G401 (cell line): ENCODE measurements around the gene MCMBP. TPM values are rescaled to one million over a fixed set of nuclear protein-coding genes. Genes with fewer than 3 reads are reported as not detected.
A peak's percentile ranks its signal among the peaks of the same experiment; 100 is the strongest.

ENCODE experiments used
- DNase-seq: peaks from one replicate; pipeline ENCODE4 v3.0.0-alpha.2; 2015; ENCODE audit warnings: low spot score
- in situ Hi-C: cut with HindIII; loops from 2 replicates; pipeline ENCODE4 v1.10.0; 2016; ENCODE audit warnings: low sequenced_read_pairs, mixed read lengths
- total RNA-seq: library from RNA; depleted of rRNA; stranded (reverse); fragments of >200 nt; shearing (Covaris generic); gene quantifications from 2 replicates; pipeline ENCODE4 v1.2.3, GENCODE V29; 2014

MCMBP gene
- total RNA-seq, 1 experiment from 2014 or later: 31.4 TPM

DNA sequence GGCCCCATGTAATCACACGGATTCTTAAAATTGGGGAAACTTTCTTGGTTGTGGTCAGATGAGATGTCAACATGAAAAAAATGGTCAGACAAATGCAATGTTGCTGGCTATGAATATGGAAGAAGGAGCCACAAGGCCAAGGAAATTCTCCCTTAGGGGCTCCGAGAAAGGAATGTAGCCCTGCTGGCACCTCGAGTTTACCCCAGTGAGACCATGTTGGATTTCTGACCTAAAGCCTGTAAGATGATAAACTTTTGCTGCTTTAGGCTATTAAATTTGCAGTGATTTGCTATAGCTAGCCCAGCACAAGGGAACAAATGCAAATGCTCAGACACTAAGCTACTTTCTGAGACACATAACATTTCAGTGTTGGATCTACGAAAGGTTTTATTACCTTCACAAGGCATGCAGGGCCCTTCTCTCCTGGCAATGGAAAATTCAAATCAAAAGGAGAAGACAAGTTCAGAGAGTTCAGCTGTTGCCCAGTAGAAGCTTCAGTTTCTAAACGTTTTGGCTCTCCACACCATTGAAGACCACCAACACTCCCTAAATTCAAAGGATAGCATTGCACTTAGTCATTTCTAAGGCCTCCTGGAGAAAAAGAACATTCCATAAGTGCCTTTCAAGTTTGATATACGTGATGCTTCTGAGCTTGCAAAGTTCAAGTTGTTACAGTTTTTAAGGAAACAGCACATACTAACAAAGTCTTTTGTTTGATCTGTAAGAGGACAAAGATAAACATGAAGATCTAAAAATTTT is 23.4 kb downstream of the MCMBP start:
- in situ Hi-C loops: no loop called here
- DNase-seq: no peak

GRCh38 chr10:119845656-119846055 is 27.0 kb downstream of the MCMBP start:
- DNase-seq: no peak
- in situ Hi-C loops: no loop called here

DNA sequence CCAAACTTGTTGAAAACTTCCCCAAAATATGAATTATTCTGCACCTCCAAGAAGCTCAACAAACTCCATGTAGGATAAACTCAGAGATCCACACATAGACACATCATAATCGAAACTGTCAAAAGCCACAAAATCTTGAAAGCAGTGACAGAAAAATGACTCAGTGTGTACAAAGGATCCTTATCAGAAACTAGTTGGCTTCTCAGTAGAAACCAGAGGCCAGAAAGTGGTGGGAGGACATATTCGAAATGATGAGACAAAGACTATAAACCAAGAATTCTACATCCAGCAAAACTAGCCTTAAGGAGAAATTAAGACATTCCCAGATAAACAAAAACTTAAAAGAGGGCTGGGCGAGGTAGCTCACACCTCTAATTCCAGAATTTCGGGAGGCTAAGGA is 38.5 kb downstream of the MCMBP start:
- in situ Hi-C loops: loop anchor here (10.0 kb wide), 1 partner anchor 149 kb away; no protein-coding TSS in a partner anchor

GRCh38 chr10:119832951-119833350 is 39.7 kb downstream of the MCMBP start:
- DNase-seq: no peak
- in situ Hi-C loops: loop anchor here (10.0 kb wide), 1 partner anchor 148 kb away; no protein-coding TSS in a partner anchor

More for the DNA sequence above, 38.5 kb downstream of the MCMBP start:
- DNase-seq: no peak

DNA sequence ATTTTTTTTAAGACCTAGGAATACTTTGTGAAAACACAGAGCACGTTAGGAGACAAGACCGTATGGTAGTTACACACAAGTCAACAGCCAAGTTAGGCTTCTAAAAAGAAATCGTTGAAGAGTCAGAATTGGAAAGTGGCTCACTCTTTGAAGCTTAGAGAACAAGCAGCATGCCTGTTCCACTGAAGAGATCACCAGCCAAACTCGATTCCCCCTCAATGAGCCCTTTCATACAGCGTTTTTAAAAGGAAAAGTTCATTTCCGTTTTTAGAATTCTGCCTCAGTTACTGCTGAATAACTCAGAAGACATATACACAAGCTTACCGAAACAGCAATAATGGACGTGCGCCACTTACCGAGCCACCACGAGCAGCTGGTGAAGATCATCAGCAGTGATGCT is 41.0 kb downstream of the MCMBP start:
- in situ Hi-C loops: loop anchor here (10.0 kb wide), 1 partner anchor 147 kb away; no protein-coding TSS in a partner anchor
- DNase-seq: no peak

DNA sequence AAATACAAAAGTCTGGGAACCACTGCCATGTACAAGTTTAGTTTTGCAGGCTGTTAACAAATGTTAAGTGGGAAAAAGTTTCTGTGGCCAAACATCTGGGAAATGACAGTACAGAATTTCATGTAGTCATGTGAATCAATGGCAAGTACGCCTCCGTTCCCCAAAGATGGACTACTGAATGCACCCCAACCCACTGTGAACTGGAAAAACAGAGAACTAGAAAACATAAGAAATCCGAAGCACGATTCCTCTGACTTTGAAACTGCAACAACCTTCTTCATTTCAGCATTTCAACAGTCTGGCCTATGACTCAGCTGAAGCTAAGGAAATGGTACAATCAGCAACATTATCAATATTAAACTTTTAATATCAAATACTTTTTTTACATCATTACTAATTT is 41.8 kb downstream of the MCMBP start:
- DNase-seq: no peak
- in situ Hi-C loops: loop anchor here (10.0 kb wide), 1 partner anchor 146 kb away; no protein-coding TSS in a partner anchor

DNA sequence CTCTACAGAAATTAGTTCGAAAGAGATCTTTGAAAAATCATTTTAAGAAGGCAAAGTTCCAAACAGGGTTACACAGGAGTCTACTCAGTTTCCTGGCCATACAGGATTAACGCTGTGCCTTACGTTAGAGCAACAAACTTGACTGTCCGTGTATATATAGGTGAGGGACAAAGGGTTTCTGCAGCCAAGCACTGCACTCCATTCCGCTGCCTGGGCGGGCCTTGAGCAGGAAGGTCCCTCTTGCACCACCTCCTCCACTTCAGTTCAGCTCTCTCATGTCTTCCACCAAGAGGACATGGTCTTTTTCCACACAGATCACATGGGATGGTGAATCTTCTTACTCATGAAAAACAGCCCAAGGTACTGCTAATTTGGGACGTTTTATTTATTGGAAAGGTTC is 43.2 kb downstream of the MCMBP start:
- in situ Hi-C loops: no loop called here
- no peak for DNase-seq

- DNase-seq: no peak
- in situ Hi-C loops: no loop called here
These were observed 45.2 kb downstream of the MCMBP start for GRCh38 chr10:119827430-119827829.

GRCh38 chr10:119826771-119827170 is 45.9 kb downstream of the MCMBP start:
- no peak for DNase-seq
- in situ Hi-C loops: no loop called here

- in situ Hi-C loops: no loop called here
- no peak for DNase-seq
These were observed 48.3 kb downstream of the MCMBP start for GRCh38 chr10:119824299-119824698.

DNA sequence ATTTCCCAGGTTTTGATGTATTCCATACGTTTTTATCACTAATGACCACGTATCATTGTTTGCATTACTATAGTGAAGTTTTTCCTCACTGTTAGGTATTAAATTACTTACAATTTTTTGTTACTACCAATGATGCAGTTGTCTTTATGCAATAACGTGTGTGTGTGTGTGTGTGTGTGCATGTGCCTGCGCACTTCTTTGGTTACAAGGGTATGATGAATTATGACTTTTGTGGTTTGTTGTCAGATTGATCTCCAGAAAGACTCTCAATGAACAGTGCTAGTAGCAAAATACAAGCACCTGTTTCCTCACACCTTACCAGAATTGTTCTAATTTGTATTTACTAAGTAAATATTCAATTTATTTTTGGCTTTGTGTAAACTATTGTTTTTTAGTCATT is 51.5 kb downstream of the MCMBP start:
- in situ Hi-C loops: no loop called here
- DNase-seq: no peak

DNA sequence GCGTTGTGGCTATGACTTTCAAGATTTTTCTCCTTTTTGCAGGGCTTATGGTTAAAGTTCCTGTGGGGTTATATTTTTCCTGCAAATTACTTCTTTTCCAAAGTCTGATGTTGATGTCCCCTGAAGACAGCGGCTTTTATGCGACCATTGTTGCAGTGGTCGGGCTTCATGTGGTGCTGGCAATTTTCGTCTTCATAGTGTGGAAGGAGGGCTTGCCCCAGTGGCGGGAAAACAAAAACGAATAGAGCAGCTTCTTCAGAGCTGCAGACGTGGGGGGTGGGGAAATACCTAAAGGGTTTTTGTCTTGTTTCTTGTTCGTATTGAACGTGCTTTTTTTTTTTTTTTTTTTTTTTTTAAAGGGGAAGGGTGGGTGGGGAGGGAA is 53.8 kb downstream of the MCMBP start:
- in situ Hi-C loops: no loop called here
- DNase-seq: peak; percentile 61

GRCh38 chr10:119817991-119818888 is 54.4 kb downstream of the MCMBP start:
- in situ Hi-C loops: no loop called here
- peak; percentile 68 for DNase-seq

GRCh38 chr10:119815671-119816070 is 57.0 kb downstream of the MCMBP start:
- DNase-seq: no peak
- in situ Hi-C loops: no loop called here

- DNase-seq: no peak
- in situ Hi-C loops: no loop called here
These were observed 60.0 kb downstream of the MCMBP start for GRCh38 chr10:119812684-119813083.

GRCh38 chr10:119811122-119811521 is 61.5 kb downstream of the MCMBP start:
- in situ Hi-C loops: no loop called here

GRCh38 chr10:119807960-119808697 is 64.5 kb downstream of the MCMBP start:
- in situ Hi-C loops: no loop called here
- no peak for DNase-seq

More at GRCh38 chr10:119811122-119811521, 61.5 kb downstream of the MCMBP start:
- no peak for DNase-seq

DNA sequence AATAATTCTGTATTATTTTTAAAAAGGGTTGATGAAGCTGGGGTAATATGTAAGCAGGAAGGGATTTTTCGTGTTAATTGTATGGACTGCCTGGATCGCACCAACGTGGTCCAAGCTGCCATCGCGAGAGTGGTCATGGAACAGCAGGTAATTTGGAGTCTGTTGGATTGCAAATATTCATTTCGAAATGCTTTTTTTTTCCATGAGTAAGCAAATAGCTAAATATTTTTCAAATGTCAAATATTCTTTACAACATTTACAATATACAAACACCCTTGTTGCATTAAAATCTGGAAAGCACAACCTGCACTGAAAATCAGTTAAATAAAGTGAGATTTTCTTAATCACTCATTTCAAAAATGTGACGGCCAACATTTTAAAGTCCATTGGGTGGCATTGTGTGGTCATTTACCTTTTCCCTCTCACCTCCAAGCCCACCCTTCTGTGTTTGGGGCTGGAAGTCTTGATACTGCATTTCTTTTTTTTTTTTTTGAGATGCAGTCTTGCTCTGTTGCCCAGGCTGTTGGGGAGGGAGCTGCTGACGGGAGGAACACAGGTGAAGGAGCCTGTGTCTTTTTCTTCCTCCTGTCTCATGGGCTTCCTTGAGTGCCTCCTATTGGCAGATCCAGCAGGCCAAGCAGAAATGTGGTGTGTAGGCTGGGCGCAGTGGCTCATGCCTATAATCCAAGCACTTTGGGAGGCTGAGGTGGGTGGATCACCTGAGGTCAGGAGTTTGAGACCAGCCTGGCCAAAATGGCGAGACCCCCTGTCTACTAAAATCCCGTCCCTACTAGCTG is 66.1 kb downstream of the MCMBP start:
- in situ Hi-C loops: no loop called here
- no peak for DNase-seq
